A549 (cell line): ENCODE data around the gene PTH2.

ENCODE experiments used
- BHLHE40 ChIP-seq: IDR thresholded peaks from 2 replicates; pipeline ENCODE4 v1.6.1; 2012; ENCODE audit warnings: low read depth, low read length, inconsistent platforms
- CEBPB ChIP-seq, 2 experiments: fragments of >200 bp in 1 of 2; sonication (Bioruptor Twin) in 1 of 2; formaldehyde crosslinking in 1 of 2; IDR thresholded peaks; 2 replicates each; pipeline ENCODE4 v1.6.1; 2012 to 2016
- CHD4 ChIP-seq: fragments of 200-600 bp; sonication (generic); IDR thresholded peaks from 2 replicates; pipeline ENCODE4 v1.6.1; 2016; ENCODE audit warnings: antibody characterized with exemption, mild to moderate bottlenecking, borderline replicate concordance
- CTCF ChIP-seq: fragments of >200 bp; sonication (Bioruptor Twin); formaldehyde crosslinking; IDR thresholded peaks from 3 replicates; pipeline ENCODE4 v1.5.1; 2016
- ESRRA ChIP-seq: fragments of 150-350 bp; IDR thresholded peaks from 2 replicates; pipeline ENCODE4 v1.6.1; 2014; ENCODE audit warnings: mild to moderate bottlenecking, low read length, borderline replicate concordance
- KDM1A ChIP-seq: fragments of 200-600 bp; sonication (generic); IDR thresholded peaks from 2 replicates; pipeline ENCODE4 v1.6.1; 2016; ENCODE audit warnings: low read depth, mild to moderate bottlenecking
- PHF8 ChIP-seq: fragments of 200-600 bp; sonication (generic); IDR thresholded peaks from 2 replicates; pipeline ENCODE4 v1.6.1; 2016; ENCODE audit warnings: low read depth, mild to moderate bottlenecking, antibody characterized with exemption, moderate library complexity, borderline replicate concordance
- POLR2A ChIP-seq: IDR thresholded peaks from 2 replicates; pipeline ENCODE4 v1.6.1; 2012; ENCODE audit warnings: mild to moderate bottlenecking, low read length

DNA sequence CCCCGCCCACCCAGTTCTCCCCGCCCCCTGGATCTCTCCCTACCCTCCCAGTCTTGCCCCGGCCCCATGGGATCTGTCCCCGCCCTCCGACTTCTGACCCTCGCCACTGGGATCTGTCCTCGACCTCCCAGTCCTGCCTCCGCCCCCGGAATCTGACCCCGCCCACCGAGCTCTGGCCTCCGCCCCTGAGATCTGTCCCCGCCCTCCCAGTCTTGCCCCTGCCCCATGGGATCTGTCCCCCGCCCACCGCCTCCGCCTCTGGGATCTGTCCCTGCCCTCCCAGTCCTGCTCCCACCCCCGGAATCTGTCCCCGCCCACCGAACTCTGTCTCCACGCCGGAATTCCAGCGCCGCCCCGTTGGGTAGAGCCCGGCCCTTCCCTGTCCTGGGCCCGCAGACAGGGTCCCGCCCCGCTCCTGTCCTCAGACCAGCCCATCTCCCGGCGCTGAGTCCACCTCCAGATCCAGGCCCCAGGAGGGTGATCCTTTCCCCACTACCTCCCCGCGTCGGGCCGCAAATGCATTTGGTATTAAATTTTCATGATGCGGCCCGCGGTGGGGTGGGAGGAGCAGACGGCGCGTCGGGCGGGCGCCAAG lies 19.6 kb upstream of the PTH2 start:
- TF ChIP-seq CTCF (no peak), POLR2A (no peak; the same call in 1 of the 2 replicates), CHD4 (no peak), PHF8 (peak; percentile 69; the same call in 1 of the 2 replicates), CEBPB (IDR thresholded peaks at IDR 0.05) (no peak), ESRRA (no peak), BHLHE40 (no peak), KDM1A (no peak)
